Activated T-helper 17 cell treated with anti-CD3 and anti-CD28 coated beads, Interleukin-2, amount 50 U/mL, for 72 hours (primary cell): ENCODE measurements around the gene SFXN1. TPM values are rescaled to one million over a fixed set of nuclear protein-coding genes. Genes with fewer than 3 reads are reported as not detected.
A peak's percentile ranks its signal among the peaks of the same experiment; 100 is the strongest.

ENCODE experiments used
- ATAC-seq: fragments of 150-1000 bp; cut with Tn5 transposase; replicated peaks from 2 replicates; pipeline ENCODE4 v1.10.0; 2021; ENCODE audit warnings: mild to moderate bottlenecking, moderate library complexity
- H3K27ac Mint-ChIP-seq: one replicate; pipeline ENCODE4 v1.8.0; 2022; ENCODE audit warnings: mixed read lengths
- H3K27me3 Mint-ChIP-seq: one replicate; pipeline ENCODE4 v1.8.0; 2022; ENCODE audit warnings: mixed read lengths
- H3K36me3 Mint-ChIP-seq: one replicate; pipeline ENCODE4 v1.8.0; 2022; ENCODE audit warnings: low read depth, mild to moderate bottlenecking, mixed read lengths
- H3K4me1 Mint-ChIP-seq: one replicate; pipeline ENCODE4 v1.8.0; 2022; ENCODE audit warnings: mixed read lengths
- H3K4me3 Mint-ChIP-seq: one replicate; pipeline ENCODE4 v1.8.0; 2022; ENCODE audit warnings: mild to moderate bottlenecking, mixed read lengths
- H3K9me3 Mint-ChIP-seq: one replicate; pipeline ENCODE4 v1.8.0; 2022; ENCODE audit warnings: mixed read lengths
- total RNA-seq, 2 donors: library from RNA; stranded (reverse); gene quantifications; one replicate each; pipeline ENCODE4 v1.2.3, GENCODE V29; 2022

SFXN1 gene
- total RNA-seq, 2 donors from 2014 or later = 225 to 256 TPM

DNA sequence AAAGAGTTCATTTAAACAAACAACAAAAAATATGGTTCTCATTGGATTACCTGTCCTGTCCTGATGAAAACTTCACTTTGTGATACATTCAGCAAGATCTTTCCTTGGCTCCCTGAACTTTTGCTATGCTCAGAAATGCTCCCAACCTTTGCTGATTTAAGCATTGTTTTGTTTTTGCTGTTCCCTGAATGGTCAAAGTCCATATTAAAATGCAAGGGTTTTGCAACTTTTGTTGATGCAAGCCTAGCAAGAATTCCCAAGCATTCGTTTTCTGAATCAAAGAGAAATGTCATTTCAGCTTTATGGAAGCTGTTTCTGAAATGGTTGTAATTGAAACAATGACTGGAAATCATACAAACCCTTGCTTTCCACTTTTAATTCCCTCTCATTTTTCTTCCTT is 3.1 kb upstream of the SFXN1 start:
- no peak overlapping the region for H3K27ac Mint-ChIP-seq
- ATAC-seq = no peak
- H3K9me3 Mint-ChIP-seq = no peaks in the 10 kb centered on the region
- peaks cover 26% of the 10 kb centered on the region for H3K4me1 Mint-ChIP-seq
- peaks cover 7% of the 10 kb centered on the region for H3K27me3 Mint-ChIP-seq
- peaks cover 15% of the 10 kb centered on the region for H3K36me3 Mint-ChIP-seq
- no peak overlapping the region for H3K4me3 Mint-ChIP-seq

DNA sequence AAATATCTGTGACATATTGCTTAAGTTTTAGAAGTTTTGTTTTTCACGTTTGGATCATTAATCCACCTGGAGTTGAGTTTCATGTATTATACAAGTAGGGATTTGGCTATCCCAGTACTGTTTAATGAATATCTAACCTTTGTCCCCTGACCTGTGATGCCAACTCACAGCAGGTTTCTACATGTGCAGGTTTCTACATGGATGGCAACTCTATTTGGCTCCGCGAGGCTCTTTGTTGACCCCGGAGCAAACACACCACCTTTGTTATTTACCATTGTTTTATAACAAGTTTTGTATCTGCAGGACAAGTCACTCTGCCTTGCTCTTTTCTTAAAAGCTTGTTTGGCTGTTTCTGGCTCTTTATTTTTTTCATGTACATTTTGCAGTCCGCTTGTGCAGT is 920 bp upstream of the SFXN1 start:
- ATAC-seq = no peak
- H3K36me3 Mint-ChIP-seq = peaks cover 37% of the 10 kb centered on the region
- H3K9me3 Mint-ChIP-seq = no peaks in the 10 kb centered on the region
- H3K4me1 Mint-ChIP-seq = peaks cover 34% of the 10 kb centered on the region
- H3K27me3 Mint-ChIP-seq = peaks cover 7% of the 10 kb centered on the region
- peak overlapping the region; percentile 92 for H3K4me3 Mint-ChIP-seq
- H3K27ac Mint-ChIP-seq = no peak overlapping the region

GRCh38 chr5:175478008-175478383 is 364 bp upstream of the SFXN1 start:
- no peak for ATAC-seq
- peak overlapping the region; percentile 92 for H3K4me3 Mint-ChIP-seq
- H3K4me1 Mint-ChIP-seq = peaks cover 38% of the 10 kb centered on the region
- H3K27ac Mint-ChIP-seq = peak overlapping the region; percentile 85
- H3K36me3 Mint-ChIP-seq = peaks cover 43% of the 10 kb centered on the region
- no peaks in the 10 kb centered on the region for H3K9me3 Mint-ChIP-seq
- H3K27me3 Mint-ChIP-seq = peaks cover 7% of the 10 kb centered on the region

- peaks cover 49% of the 10 kb centered on the region for H3K4me1 Mint-ChIP-seq
- H3K36me3 Mint-ChIP-seq = peaks cover 56% of the 10 kb centered on the region
- peak overlapping the region; percentile 93 for H3K27ac Mint-ChIP-seq
- no peak for ATAC-seq
- H3K4me3 Mint-ChIP-seq = peak overlapping the region; percentile 87
- H3K9me3 Mint-ChIP-seq = no peaks in the 10 kb centered on the region
- H3K27me3 Mint-ChIP-seq = peaks cover 3% of the 10 kb centered on the region
These were observed 943 bp downstream of the SFXN1 start for GRCh38 chr5:175479125-175479881.

- ATAC-seq = no peak
- Mint-ChIP-seq H3K27ac (peak overlapping the region; percentile 37), H3K9me3 (no peaks in the 10 kb centered on the region), H3K4me1 (peaks cover 65% of the 10 kb centered on the region), H3K27me3 (no peaks in the 10 kb centered on the region), H3K4me3 (peak overlapping the region; percentile 87), H3K36me3 (peaks cover 96% of the 10 kb centered on the region)
These were observed 5.0 kb downstream of the SFXN1 start for GRCh38 chr5:175483337-175483736.

- H3K27me3 Mint-ChIP-seq = no peaks in the 10 kb centered on the region
- H3K36me3 Mint-ChIP-seq = peaks cover 100% of the 10 kb centered on the region
- H3K4me3 Mint-ChIP-seq = peak overlapping the region; percentile 87
- no peaks in the 10 kb centered on the region for H3K9me3 Mint-ChIP-seq
- no peak for ATAC-seq
- peaks cover 75% of the 10 kb centered on the region for H3K4me1 Mint-ChIP-seq
- no peak overlapping the region for H3K27ac Mint-ChIP-seq
These were observed 6.0 kb downstream of the SFXN1 start for GRCh38 chr5:175484322-175484721.

DNA sequence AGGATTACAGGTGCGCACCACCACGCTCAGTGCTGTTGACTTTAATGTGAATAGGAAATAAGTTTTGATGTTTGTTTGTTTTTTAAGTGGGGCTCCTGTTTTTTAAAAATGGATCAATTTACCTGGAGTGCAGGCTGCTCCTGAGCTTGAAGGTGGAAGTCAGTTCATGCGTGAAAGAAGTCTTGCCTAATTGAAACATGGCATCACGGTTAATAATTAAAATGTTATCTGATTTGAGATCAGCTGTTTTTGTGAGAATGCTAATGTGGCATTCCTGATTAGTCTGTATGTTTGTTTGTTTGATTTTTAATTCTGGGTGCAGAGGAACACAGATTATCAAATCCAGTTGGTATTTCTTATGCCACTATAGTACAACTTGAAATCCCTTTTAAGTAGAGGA is 6.5 kb downstream of the SFXN1 start:
- Mint-ChIP-seq H3K36me3 (peaks cover 100% of the 10 kb centered on the region), H3K4me3 (peak overlapping the region; percentile 87), H3K27me3 (no peaks in the 10 kb centered on the region), H3K4me1 (peaks cover 80% of the 10 kb centered on the region), H3K27ac (no peak overlapping the region), H3K9me3 (no peaks in the 10 kb centered on the region)
- ATAC-seq = no peak

GRCh38 chr5:175485631-175486030 is 7.3 kb downstream of the SFXN1 start:
- Mint-ChIP-seq H3K36me3 (peaks cover 100% of the 10 kb centered on the region), H3K4me3 (peak overlapping the region; percentile 26), H3K4me1 (peaks cover 80% of the 10 kb centered on the region), H3K27me3 (no peaks in the 10 kb centered on the region), H3K27ac (no peak overlapping the region), H3K9me3 (no peaks in the 10 kb centered on the region)
- ATAC-seq = no peak

GRCh38 chr5:175487514-175488222 is 9.3 kb downstream of the SFXN1 start:
- Mint-ChIP-seq H3K36me3 (peaks cover 98% of the 10 kb centered on the region), H3K9me3 (no peaks in the 10 kb centered on the region), H3K4me1 (peaks cover 66% of the 10 kb centered on the region), H3K4me3 (peak overlapping the region; percentile 51), H3K27me3 (no peaks in the 10 kb centered on the region), H3K27ac (peak overlapping the region; percentile 67)
- no peak for ATAC-seq

DNA sequence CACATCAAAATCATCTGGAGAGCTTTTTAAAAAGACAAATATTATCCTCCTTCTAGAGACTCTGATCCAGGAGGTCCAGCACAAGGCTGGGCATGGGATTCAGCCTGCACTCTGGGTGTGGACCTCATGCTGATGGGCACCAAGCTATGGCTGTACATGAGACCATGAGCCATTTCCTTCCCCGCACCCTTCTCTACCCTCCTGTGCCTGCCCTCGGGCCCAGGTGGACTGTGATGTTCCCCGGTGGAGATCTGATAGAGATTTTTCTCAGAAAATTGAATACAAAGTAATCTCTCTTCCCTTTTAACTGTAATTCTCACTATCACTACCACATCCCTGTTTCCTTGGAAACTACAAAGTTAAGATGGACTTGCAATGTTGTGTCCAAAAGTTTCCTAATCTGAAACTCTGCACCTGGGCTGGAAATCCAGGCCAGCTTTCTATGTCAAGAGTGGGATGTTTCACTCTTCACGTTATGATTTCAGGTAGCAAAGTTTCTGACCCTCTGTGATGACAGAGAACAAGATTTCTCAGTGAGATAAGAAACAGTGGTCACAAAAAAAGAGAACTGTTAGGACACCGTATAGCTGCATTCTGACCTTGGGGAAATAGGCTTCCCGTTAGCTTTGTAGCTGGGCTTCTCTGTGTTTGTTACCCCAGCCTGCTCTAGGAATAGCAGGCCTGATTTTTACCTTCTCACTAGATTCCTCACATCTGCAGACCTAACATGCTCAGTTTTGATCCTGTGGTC is 11.5 kb downstream of the SFXN1 start:
- H3K27ac Mint-ChIP-seq = peak overlapping the region; percentile 71
- H3K4me1 Mint-ChIP-seq = peaks cover 61% of the 10 kb centered on the region
- peak overlapping the region; percentile 51 for H3K4me3 Mint-ChIP-seq
- H3K27me3 Mint-ChIP-seq = no peaks in the 10 kb centered on the region
- H3K9me3 Mint-ChIP-seq = no peaks in the 10 kb centered on the region
- peaks cover 98% of the 10 kb centered on the region for H3K36me3 Mint-ChIP-seq
- ATAC-seq = no peak

DNA sequence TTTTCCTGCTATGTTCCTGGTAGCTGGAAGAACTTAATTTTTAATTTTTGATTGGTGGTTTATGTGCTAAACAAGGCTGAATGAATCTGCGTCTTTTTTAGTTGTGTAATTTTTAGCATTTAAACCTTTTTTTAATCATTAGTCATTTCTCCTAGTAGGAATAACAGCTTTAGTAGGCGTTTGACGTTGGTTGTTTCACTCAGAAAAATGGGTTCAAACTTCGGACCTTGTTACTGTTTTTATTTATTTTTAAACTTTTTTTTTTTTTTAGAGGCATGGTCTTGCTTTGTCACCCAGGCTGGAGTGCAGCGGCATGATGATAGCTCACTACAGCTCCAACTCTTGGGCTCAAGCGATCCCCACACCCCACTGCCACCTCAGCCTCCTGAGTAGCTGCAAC is 12.9 kb downstream of the SFXN1 start:
- peaks cover 52% of the 10 kb centered on the region for H3K4me1 Mint-ChIP-seq
- H3K36me3 Mint-ChIP-seq = peaks cover 95% of the 10 kb centered on the region
- H3K9me3 Mint-ChIP-seq = no peaks in the 10 kb centered on the region
- no peak for ATAC-seq
- H3K4me3 Mint-ChIP-seq = no peak overlapping the region
- H3K27ac Mint-ChIP-seq = no peak overlapping the region
- no peaks in the 10 kb centered on the region for H3K27me3 Mint-ChIP-seq

- Mint-ChIP-seq H3K9me3 (no peaks in the 10 kb centered on the region), H3K4me3 (no peak overlapping the region), H3K27ac (no peak overlapping the region), H3K4me1 (peaks cover 43% of the 10 kb centered on the region), H3K36me3 (peaks cover 95% of the 10 kb centered on the region), H3K27me3 (no peaks in the 10 kb centered on the region)
- no peak for ATAC-seq
These were observed 14.9 kb downstream of the SFXN1 start for GRCh38 chr5:175493260-175493659.

- Mint-ChIP-seq H3K4me1 (peaks cover 39% of the 10 kb centered on the region), H3K4me3 (no peak overlapping the region), H3K36me3 (peaks cover 95% of the 10 kb centered on the region), H3K27me3 (no peaks in the 10 kb centered on the region), H3K9me3 (no peaks in the 10 kb centered on the region), H3K27ac (peak overlapping the region; percentile 44)
- ATAC-seq = no peak
These were observed 15.4 kb downstream of the SFXN1 start for GRCh38 chr5:175493726-175494125.

DNA sequence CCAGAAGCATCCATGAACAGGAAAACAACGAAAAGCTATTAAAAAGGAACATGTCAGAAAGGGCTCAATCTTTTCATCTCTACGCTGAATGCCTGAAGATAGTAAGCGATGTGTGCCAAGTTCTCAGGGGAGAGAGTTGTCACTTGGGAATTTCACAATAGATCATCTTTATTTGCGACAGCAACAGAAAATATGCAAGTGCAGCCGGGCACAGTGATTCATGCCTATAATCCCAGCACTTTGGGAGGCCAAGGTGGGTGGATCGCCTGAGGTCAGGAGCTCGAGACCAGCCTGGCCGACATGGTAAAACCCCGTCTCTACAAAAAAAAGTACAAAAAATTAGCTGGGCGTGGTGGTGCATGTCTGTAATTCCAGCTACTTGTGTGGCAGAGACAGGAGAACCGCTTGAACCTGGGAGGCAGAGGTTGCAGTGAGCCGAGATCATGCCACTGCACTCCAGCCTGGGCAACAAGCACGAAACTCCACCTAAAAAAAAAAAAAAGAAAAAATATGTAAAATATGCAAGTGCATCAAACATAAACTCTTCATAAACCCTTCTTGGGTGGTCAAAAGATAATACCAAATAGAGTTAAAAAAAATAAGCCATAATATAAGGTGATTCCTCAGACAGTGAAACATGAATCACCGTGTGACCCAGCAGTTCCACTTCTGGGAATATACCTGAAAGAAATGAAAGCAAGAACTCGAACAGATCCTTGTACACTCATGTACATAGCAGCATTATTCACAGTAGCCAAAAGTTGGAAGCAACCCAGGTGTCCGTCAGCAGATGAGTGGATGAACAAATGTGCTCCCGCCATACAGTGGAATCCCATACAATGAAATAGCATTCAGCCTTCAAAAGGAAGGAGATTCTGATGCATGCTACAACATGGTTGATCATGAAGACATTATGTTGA is 16.2 kb downstream of the SFXN1 start:
- H3K4me3 Mint-ChIP-seq = peak overlapping the region; percentile 52
- no peaks in the 10 kb centered on the region for H3K9me3 Mint-ChIP-seq
- H3K4me1 Mint-ChIP-seq = peaks cover 36% of the 10 kb centered on the region
- peak overlapping the region; percentile 44 for H3K27ac Mint-ChIP-seq
- no peaks in the 10 kb centered on the region for H3K27me3 Mint-ChIP-seq
- H3K36me3 Mint-ChIP-seq = peaks cover 95% of the 10 kb centered on the region
- peak; percentile 90 for ATAC-seq
